Fibroblast of villous mesenchyme (primary cell): ENCODE data around the gene TMEM52. TPM values are rescaled to one million over a fixed set of nuclear protein-coding genes. Genes with fewer than 3 reads are reported as not detected.

Source experiments
- DNase-seq: peaks from one replicate; pipeline ENCODE4 v3.0.0-alpha.2; 2010; ENCODE audit warnings: low read depth
- H3K4me3 ChIP-seq: 2 replicates; pipeline ENCODE4 v1.5.1; 2011; ENCODE audit warnings: low read depth, mild to moderate bottlenecking, low read length
- CTCF ChIP-seq: IDR thresholded peaks from 2 replicates; pipeline ENCODE4 v1.5.1; 2012; ENCODE audit warnings: low read depth, mild to moderate bottlenecking, low read length; ENCODE audit not compliant: insufficient read depth
- total RNA-seq: library from RNA; depleted of rRNA; stranded (reverse); fragments of >200 nt; gene quantifications from 2 replicates; pipeline ENCODE4 v1.2.3, GENCODE V29; 2012

TMEM52 gene
- total RNA-seq, 1 donor, result 0.43 TPM

- no peak for TF ChIP-seq CTCF
- no peak for DNase-seq
- H3K4me3 ChIP-seq, result no peak overlapping the region
Observed at GRCh38 chr1:1875932-1876331, 43.1 kb downstream of the TMEM52 start.

- no peak overlapping the region for H3K4me3 ChIP-seq
- DNase-seq, result no peak
- no peak for TF ChIP-seq CTCF
Observed at GRCh38 chr1:1874901-1875300, 44.2 kb downstream of the TMEM52 start.

GRCh38 chr1:1873186-1873585 is 45.9 kb downstream of the TMEM52 start:
- no peak for TF ChIP-seq CTCF
- no peak for DNase-seq
- H3K4me3 ChIP-seq, result no peak overlapping the region

GRCh38 chr1:1872329-1872994 is 46.6 kb downstream of the TMEM52 start:
- TF ChIP-seq CTCF, result no peak
- no peak overlapping the region for H3K4me3 ChIP-seq
- no peak for DNase-seq

GRCh38 chr1:1869469-1869868 is 49.6 kb downstream of the TMEM52 start:
- no peak for TF ChIP-seq CTCF
- no peak overlapping the region for H3K4me3 ChIP-seq
- no peak for DNase-seq

Other genes starting within 250 kb of the TMEM52 start
- gene SLC35E2B, start 226.5 kb downstream of the TMEM52 start, total RNA-seq, result 31.2 and 32.8 TPM in 2 replicates
- gene CDK11A, start 194.9 kb downstream of the TMEM52 start, total RNA-seq, result 18.1 and 20.9 TPM in 2 replicates
- gene NADK, start 140.8 kb downstream of the TMEM52 start, total RNA-seq, result 44.0 and 48.6 TPM in 2 replicates
- 107 and 124 TPM in 2 replicates for gene GNB1, start 28.2 kb downstream of the TMEM52 start, total RNA-seq
- under 0.01 TPM in 2 replicates for gene CALML6, start 4.0 kb downstream of the TMEM52 start, total RNA-seq
- not detected in 2 replicates for gene CFAP74, start 84.5 kb upstream of the TMEM52 start, total RNA-seq
- gene GABRD, start 100.1 kb upstream of the TMEM52 start, total RNA-seq, result not detected in 2 replicates
- gene PRKCZ, start 131.1 kb upstream of the TMEM52 start, total RNA-seq, result 2.6 and 5.2 TPM in 2 replicates